Keratinocyte (primary cell): ENCODE data around the gene GALNT9.

Experiments
- CTCF ChIP-seq, 3 experiments: IDR thresholded peaks in 1 of 3; conservative IDR thresholded peaks in 1 of 3; optimal IDR thresholded peaks in 1 of 3; 2 replicates in 2 of 3; 3 replicates in 1 of 3; pipeline versions ENCODE3 to v1.5.1; 2011; ENCODE audit warnings: low read length in 3 of 3, mild to moderate bottlenecking in 3 of 3, moderate library complexity in 2 of 3, control low read depth in 1 of 3, inconsistent platforms in 1 of 3; ENCODE audit not compliant: insufficient read depth in 2 of 3; ENCODE audit errors: extremely low read depth in 1 of 3
- EZH2 ChIP-seq: IDR thresholded peaks from one replicate; pipeline ENCODE4 v1.6.1; 2012; ENCODE audit warnings: inconsistent platforms, mild to moderate bottlenecking, low read length, moderate library complexity

DNA sequence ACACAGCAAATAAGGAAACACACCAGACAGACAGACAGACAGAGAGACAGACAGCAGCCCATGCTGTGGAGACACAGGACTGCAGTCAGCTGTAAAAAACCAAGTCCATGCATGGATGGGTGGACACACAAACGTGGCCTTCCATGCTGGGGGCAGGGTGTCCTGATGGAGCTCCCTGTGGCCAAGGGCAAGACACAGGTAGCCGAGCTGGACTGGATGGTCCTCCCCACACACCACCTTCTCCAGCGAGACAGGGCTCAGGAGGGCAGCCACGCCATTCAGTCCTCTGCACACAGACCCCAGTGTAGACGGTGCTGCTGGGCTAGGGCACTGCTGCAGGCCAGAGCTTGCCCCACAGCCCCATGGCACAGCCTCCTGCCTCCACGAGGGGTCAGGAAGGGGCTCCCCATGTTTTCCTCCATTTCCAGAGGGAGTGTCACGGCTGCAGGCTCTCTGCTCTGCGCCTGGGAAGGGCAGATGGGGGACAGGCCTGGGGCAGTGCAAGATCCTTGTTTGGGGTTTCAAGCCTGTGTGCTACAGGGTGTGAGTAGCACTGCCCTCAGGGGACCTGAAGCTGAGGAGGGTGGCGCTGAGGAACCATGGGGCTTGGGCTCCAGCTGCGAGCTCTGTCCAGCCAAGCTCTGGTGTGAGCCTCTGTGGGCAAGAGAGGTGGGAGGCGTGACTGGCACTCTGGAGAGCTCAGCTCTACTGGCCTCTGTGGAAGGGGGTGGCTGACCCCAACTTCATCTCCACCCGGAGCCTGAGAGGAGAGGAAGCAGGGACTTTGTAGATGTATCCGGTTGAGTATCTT is 67.9 kb downstream of the GALNT9 start:
- TF ChIP-seq EZH2 (no peak), CTCF (optimal IDR thresholded peaks at IDR 0.05 in 1 of 3, IDR thresholded peaks at IDR 0.05 in 1 of 3, conservative IDR thresholded peaks at IDR 0.05 in 1 of 3; ENCODE audit: extremely low read depth in 1 of 3, insufficient read depth in 2 of 3, low read length in 3 of 3) (no peak)
